Hematopoietic multipotent progenitor cell treated with erythropoietin and hydrocortisone succinate and interleukin-3 and kit ligand, for 17 days (in vitro differentiated cells): Measurements from ENCODE around the gene SPECC1.
"Not testable (repeated sequence)": the region's sequence is repeated elsewhere in the genome, so short reads cannot be mapped to it uniquely, and the experiment has no call there.

ENCODE experiments used
- DNase-seq: peaks from one replicate; pipeline ENCODE4 v3.0.0-alpha.2; 2015; ENCODE audit warnings: low spot score

SPECC1 gene

GRCh38 chr17:20236578-20237227, 227.5 kb downstream of the SPECC1 start:
- DNase-seq = no peak

- not testable (repeated sequence) for DNase-seq
Observed at GRCh38 chr17:20239776-20240175, 230.6 kb downstream of the SPECC1 start.

DNA sequence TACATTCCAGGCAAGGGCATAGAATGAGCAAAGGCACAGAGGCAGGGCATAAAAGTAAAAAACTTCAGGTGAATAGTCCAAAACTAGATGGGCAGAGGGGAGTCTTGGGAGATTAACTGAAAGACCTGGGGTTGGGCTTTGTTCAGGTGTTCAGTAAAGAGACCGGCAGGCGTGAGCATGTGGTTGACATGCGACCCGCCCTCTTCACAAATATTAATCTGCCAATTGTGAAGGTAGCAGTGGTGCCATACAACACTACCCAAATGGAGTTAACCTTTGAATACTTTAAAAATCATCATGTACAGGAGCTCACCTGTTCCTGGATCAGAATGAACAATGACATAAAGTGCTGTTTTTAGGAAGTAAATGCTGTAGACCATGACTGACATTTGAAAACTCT, 232.7 kb downstream of the SPECC1 start:
- DNase-seq = no peak

- DNase-seq = no peak
Observed at GRCh38 chr17:20242271-20242670, 233.1 kb downstream of the SPECC1 start.

DNA sequence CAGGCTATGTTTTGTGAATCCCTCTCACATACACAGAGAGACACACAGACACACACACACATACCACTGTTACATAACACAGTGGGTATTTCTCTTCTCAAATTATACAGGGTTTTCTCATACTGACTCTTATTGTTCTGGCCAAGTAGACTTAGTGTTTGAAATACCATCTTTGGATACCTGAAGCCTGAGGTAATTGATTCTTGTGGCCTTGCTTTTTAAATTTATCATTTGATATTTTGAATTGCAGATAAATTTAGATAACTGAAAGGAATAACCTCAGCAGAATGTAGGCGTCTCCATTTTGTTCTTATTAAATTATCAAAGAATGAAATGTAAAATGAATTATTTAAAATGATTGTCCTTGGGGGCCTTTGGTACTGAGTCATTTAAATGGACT, 234.4 kb downstream of the SPECC1 start:
- DNase-seq = no peak

DNA sequence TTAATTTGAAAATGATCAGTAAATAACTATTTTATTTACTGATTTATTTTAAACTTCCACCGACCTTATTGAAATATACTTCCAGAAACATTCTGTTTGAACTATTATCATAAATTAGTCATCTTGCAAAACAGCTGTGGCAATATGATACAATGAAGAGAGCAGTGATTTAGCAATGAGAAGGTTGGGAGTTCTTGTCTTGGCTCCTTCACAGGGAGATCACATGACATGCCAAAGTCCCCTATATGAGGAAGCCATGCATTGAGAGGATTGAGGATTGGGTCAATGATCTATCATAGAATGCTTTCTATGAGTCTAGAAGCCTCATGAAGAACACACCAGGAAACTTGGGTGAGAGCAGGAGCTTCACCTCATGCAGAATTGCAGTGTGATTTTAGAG, 235.5 kb downstream of the SPECC1 start:
- DNase-seq = no peak

- DNase-seq = no peak
Observed at GRCh38 chr17:20246692-20247091, 237.5 kb downstream of the SPECC1 start.

DNA sequence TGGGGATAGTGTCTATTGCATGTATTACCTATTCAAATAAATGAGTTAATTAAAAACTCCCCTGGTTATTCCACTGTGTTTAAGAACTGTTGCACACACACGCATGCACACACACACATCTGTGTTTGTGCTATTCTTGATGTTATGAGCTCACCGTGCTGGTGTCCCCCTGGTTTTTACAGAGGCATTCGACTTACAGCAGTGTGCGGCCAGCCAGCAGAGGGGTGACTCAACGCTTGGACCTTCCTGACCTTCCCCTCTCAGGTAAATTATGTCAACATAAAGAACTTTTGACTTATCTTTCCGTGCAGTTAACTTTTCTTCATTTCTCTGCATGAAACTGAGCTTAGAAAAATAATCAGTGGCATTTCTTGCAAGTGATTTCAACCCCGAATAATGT, 244.2 kb downstream of the SPECC1 start:
- DNase-seq = no peak

- no peak for DNase-seq
Observed at GRCh38 chr17:20254541-20254940, 245.4 kb downstream of the SPECC1 start.

- no peak for DNase-seq
Observed at GRCh38 chr17:20256144-20256543, 247.0 kb downstream of the SPECC1 start.

DNA sequence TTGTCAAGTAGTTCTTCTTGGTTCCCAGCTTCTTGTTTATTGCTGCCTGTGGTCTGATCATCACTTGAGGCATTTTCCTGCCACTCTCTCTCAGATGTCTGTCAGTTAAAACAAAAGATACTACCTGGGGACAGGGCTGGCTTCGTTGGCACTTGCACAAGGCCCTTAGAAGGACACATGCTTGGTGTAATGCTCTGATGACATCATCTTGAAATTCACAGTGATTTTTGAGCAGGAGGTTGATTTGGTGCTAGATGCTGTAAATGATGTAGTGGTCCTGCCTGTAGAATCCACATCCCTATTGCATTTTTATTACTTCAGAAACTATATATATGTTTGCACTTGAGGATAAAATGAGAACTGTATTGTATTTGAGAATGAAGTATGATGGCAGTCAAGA, 247.8 kb downstream of the SPECC1 start:
- no peak for DNase-seq

DNA sequence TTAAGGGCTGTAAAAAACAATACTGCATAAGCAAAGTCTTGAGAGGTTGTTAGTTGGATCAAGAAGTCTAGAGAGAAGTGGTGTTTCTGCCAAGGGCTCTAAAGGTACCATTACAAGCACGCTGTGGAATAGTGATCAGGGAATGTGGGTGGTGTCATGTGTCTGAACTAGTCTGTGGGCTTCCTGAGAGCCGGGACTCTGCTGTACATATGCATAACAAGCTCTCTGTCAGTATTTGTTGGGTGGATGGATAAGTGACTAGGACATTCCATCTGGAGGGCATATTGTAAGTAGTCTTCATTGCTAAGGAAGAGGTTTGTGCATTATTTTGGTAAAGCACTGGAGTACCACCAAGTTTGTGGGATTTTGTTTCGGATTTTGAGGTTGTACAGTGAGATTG, 248.6 kb downstream of the SPECC1 start:
- no peak for DNase-seq

- DNase-seq = no peak
Observed at GRCh38 chr17:20259668-20260067, 250.5 kb downstream of the SPECC1 start.

DNA sequence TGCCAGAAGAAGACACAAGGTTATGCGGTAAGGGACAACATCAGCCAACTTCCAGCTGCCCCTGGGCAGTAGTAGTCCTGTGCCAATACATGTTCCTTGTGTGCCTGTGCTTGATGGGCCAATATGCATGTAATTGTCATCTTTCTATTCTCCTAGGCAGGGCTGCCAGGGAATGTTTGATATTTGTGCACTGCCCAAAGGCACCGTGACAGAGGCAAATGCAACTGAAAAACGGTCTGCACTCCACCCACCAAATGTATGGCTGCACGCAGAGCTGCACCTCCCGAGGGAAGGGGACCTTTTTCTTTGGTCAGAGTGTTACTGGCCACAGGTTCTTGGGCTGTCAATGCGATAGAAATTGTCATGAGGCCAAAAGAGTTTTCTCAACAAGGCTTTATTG, 251.1 kb downstream of the SPECC1 start:
- no peak for DNase-seq

- no peak for DNase-seq
Observed at GRCh38 chr17:20262226-20263114, 253.3 kb downstream of the SPECC1 start.

GRCh38 chr17:20263115-20263433, 253.9 kb downstream of the SPECC1 start:
- DNase-seq = not testable (repeated sequence)

GRCh38 chr17:20263595-20263994, 254.4 kb downstream of the SPECC1 start:
- DNase-seq = no peak

DNA sequence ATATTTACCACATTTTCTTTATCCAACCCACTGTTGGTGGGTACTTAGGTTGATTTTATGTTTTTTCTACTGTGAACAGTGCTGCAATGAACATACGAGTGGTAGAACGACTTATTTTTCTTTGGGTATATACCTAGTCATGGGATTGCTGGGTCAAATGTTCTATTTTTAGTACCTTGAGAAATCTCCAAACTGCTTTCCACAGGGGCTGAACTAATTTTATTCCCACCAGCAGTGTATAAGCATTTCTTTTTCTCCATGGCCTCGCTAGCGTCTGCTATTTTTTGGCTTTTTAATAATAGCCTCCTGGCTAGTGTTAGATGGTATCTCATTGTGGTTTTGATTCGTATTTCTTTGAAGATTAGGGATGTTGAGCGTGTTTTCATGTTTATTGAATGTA, 255.8 kb downstream of the SPECC1 start:
- DNase-seq = no peak

GRCh38 chr17:20266806-20267458, 257.8 kb downstream of the SPECC1 start:
- peak; percentile 81 for DNase-seq

DNA sequence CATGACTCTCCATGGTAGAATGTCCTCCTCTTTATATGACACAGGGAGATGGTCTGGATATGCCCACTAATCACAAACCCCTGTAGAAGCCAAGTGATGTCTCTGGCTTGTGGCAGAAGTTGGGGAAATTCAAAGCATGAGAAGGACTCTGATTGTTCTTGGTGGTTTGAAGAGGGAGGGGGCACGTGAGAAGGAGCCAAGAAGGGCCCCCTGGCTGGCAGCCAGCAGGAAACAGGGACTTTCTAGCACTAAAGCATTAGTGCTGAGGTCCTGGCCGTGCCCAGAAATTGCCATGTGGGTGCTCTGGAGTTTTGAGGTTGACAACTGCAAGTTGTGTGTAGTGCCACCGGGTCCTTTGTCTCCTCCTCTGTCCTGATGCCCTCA, 258.3 kb downstream of the SPECC1 start:
- no peak for DNase-seq

- no peak for DNase-seq
Observed at GRCh38 chr17:20270369-20270768, 261.2 kb downstream of the SPECC1 start.

- DNase-seq = no peak
Observed at GRCh38 chr17:20271011-20271610, 262.0 kb downstream of the SPECC1 start.
